Activated CD4-positive, CD25-positive, alpha-beta regulatory T cell treated with anti-CD3 and anti-CD28 coated beads, Interleukin-2, amount 50 U/mL, for 72 hours (primary cell): ENCODE results near the gene SMG9.
"Not testable (repeated sequence)": the region's sequence is repeated elsewhere in the genome, so short reads cannot be mapped to it uniquely, and the experiment has no call there.

Source experiments
- DNase-seq: peaks from one replicate; pipeline ENCODE4 v3.0.0; 2021

SMG9 gene

GRCh38 chr19:43779820-43780219, 25.1 kb upstream of the SMG9 start:
- DNase-seq, result no peak

- DNase-seq, result no peak
Observed at GRCh38 chr19:43779147-43779819, 24.5 kb upstream of the SMG9 start.

- DNase-seq, result no peak
Observed at GRCh38 chr19:43778651-43779050, 23.9 kb upstream of the SMG9 start.

- no peak for DNase-seq
Observed at GRCh38 chr19:43777163-43777695, 22.5 kb upstream of the SMG9 start.

- peak; percentile 37 for DNase-seq
Observed at GRCh38 chr19:43776286-43776685, 21.5 kb upstream of the SMG9 start.

GRCh38 chr19:43775299-43775890, 20.6 kb upstream of the SMG9 start:
- DNase-seq, result no peak

- DNase-seq, result not testable (repeated sequence)
Observed at GRCh38 chr19:43774940-43775258, 20.1 kb upstream of the SMG9 start.

- no peak for DNase-seq
Observed at GRCh38 chr19:43774103-43774939, 19.6 kb upstream of the SMG9 start.

GRCh38 chr19:43773725-43774102, 19.0 kb upstream of the SMG9 start:
- DNase-seq, result no peak

- no peak for DNase-seq
Observed at GRCh38 chr19:43769256-43769655, 14.5 kb upstream of the SMG9 start.

GRCh38 chr19:43768273-43769050, 13.7 kb upstream of the SMG9 start:
- DNase-seq, result no peak

GRCh38 chr19:43767818-43768217, 13.1 kb upstream of the SMG9 start:
- no peak for DNase-seq

GRCh38 chr19:43767316-43767715, 12.6 kb upstream of the SMG9 start:
- DNase-seq, result no peak

GRCh38 chr19:43766755-43767043, 11.9 kb upstream of the SMG9 start:
- DNase-seq, result no peak

- peak; percentile 74 for DNase-seq
Observed at GRCh38 chr19:43765109-43765876, 10.5 kb upstream of the SMG9 start.

GRCh38 chr19:43764684-43765083, 9.9 kb upstream of the SMG9 start:
- DNase-seq, result not testable (repeated sequence)

- DNase-seq, result no peak
Observed at GRCh38 chr19:43763473-43763939, 8.7 kb upstream of the SMG9 start.

GRCh38 chr19:43762814-43763213, 8.1 kb upstream of the SMG9 start:
- DNase-seq, result no peak

- no peak for DNase-seq
Observed at GRCh38 chr19:43760941-43761340, 6.2 kb upstream of the SMG9 start.

GRCh38 chr19:43759515-43759914, 4.8 kb upstream of the SMG9 start:
- DNase-seq, result no peak

GRCh38 chr19:43755256-43755801, 567 bp upstream of the SMG9 start:
- DNase-seq, result peak; percentile 80

GRCh38 chr19:43754253-43754502, 584 bp downstream of the SMG9 start:
- DNase-seq, result no peak
